ENCODE results near the gene TANGO2. TPM values are rescaled to one million over a fixed set of nuclear protein-coding genes. Genes with fewer than 3 reads are reported as not detected.

TANGO2 gene
- total RNA-seq, 1 experiment from 2014 or later, result 29.6 TPM

DNA sequence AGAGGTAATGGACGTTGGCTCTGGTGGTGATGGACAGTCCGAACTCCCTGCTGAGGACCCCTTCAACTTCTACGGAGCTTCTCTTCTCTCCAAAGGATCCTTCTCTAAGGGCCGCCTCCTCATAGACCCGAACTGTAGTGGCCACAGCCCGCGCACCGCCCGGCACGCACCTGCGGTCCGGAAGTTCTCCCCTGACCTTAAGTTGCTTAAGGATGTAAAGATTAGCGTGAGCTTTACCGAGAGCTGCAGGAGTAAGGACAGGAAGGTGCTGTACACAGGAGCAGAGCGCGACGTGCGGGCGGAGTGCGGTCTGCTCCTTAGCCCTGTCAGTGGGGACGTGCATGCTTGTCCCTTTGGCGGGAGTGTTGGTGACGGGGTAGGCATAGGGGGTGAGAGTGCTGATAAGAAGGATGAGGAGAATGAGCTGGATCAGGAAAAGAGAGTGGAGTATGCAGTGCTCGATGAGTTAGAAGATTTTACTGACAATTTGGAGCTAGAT is 65.2 kb downstream of the TANGO2 start:
- no peak for DNase-seq (ENCODE audit: low spot score)

DNA sequence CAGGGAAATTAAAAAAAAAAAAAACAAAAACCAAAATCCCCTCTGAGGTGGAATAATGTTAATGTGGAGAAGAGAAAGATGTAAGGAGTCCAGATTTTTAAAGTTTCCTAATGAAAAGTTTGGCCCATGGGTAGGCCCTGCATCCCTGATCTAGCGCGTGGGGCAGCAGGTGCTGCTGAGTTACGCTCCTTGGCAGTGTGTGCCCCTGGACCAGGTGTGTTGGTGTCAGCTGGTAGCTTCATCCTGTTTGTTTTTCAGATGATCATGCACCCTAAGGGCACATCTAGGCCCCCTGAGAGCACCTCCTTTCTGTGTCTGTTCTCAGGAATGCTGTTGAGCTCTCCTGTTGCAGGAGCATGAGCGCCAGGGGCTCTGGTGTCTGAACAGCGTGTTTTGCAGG is 65.9 kb downstream of the TANGO2 start:
- no peak for DNase-seq (ENCODE audit: low spot score)

DNA sequence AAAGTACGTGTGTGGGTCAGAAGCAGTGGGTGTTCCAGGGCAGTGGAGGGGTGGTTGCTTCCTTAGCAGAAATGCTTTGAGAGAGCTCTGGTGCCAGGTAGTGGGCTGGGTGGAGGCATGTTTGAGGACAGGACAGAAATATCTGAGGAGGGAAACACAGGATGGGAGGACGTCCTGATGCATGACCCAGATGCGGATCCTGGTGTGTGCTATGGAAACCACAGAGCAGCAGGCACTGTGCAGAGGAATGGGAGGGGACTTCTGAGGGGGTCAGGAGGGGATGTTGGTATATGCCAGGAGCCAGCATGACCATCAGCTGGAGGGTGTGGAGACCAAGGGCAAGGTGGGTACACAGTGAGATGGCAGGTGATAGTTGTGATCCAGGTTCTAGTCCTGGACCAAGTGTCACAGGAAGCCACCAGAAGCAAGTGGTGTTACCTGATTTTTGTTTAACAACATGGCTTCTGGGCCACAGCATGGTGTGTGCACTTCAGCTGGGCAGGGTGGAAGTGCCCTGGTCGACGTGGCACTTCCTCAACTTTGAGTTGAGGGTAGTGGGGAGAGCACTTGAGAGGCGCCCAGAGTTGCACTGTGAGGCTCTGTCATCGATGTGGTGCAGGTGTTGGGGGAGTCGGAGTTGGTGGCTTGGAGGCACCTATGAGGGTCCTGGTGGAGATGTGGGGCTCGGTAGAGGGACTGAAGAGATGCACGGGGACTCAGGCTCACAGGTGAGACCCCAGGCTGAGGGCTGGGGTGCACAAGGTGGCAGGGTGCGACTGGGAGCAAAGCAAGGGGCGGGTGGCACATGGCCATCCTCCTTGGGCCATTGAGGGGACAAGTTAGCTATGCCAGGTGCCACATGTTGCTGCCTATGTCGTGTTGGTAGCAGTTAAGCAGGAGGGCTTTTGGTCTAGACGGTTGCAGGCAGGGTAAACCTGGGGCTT is 66.7 kb downstream of the TANGO2 start:
- no peak for DNase-seq (ENCODE audit: low spot score)

DNA sequence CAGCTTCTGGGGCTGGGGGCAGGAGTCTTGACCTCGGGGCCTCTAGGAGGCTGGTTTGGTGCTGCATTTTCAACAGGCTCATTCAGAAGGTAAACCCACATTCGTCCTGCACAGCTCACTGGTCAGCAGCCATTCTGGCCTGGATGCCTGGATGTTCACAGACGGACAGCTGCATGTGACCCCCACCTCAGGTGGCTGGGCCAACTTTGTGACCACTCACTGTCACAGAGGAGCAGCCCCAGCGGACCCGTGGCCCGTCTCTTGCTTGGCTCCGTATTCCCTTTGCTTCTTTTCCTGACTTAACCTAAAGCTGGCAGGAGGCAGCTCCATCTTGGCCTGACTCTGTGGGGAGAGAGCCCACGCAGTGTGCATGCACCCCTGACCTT is 67.3 kb downstream of the TANGO2 start:
- no peak for DNase-seq (ENCODE audit: low spot score)

- DNase-seq (ENCODE audit: low spot score), result no peak
Measured at GRCh38 chr22:20089226-20089976, 68.5 kb downstream of the TANGO2 start.

GRCh38 chr22:20089977-20090729 is 69.2 kb downstream of the TANGO2 start:
- DNase-seq (ENCODE audit: low spot score), result no peak

GRCh38 chr22:20090730-20091240 is 69.9 kb downstream of the TANGO2 start:
- no peak for DNase-seq (ENCODE audit: low spot score)

DNA sequence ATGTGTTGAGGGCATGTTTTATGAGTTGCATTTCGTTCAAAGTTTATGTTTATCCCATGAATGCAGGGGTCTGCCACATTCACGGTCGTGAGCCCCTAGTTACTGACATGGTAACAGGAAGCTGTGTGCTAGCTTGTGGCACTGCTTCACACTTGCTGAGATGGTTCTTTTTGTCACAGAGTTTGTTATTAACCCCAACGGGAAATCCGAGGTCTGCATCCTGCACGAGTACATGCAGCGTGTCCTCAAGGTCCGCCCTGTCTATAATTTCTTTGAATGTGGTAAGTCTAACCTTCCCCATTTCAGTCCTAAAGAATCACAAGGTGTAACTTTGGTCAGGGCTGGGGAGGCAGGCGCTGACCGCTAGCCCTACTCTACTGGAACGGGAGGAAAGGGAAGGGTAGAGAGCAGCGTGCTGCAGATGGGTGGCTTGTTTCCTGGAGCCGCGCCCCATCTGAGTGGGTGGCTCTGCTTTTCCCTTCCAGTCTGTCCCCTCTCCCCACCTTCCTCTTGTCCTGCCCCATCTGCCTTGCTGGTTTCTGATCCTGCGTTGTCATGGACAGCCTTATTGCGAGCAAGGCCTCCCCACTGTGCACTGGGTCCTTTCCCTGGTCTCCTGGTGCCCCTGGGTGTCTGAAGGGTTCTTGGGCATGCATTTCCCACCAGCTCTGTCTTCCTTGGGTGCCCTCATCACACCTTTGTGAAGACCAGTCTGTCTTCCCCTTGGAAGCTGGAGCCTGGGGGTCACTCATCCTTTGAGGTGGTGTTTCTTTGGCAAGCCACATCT is 71.0 kb downstream of the TANGO2 start:
- no peak for DNase-seq (ENCODE audit: low spot score)

GRCh38 chr22:20092477-20092854 is 71.6 kb downstream of the TANGO2 start:
- DNase-seq (ENCODE audit: low spot score), result no peak

DNA sequence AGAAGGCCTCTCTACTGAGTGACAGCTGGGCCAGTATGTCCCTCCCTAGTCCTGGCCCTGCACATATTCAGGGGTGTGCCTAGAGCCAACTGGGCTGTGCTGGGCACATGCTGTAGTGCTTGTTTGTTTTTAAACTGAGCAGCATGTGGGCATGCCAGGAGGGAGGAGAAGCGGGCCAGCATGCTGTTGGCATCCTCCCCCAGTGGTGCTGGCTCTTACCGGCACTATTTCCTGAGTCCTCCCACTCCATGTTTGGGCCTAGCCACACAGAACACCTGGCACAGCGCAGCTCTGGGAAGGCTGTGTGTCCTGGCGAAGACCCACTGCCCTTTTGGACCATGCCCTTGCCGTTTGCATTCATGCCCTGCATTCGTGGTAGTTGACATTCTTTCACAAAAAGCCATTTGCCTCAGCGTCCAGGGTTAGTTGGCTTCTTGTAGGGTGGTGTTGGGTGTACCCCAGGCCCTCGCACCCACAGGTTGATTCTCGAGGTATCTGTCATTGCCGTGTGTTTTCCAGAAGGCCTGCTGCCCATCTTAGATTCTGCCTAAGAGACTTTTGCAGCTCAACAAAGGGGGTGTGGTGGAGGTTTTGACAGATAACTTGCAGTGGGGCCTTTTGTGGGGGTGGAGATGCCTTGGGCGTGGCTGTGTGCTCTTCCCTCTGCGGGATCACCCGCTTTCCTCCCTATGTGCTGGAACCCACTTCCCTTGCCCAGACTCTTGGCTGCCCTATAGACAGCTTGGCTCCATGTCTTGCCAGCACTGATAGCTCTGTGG is 72.7 kb downstream of the TANGO2 start:
- DNase-seq (ENCODE audit: low spot score), result no peak

- DNase-seq (ENCODE audit: low spot score), result no peak
Measured at GRCh38 chr22:20094197-20094807, 73.4 kb downstream of the TANGO2 start.

DNA sequence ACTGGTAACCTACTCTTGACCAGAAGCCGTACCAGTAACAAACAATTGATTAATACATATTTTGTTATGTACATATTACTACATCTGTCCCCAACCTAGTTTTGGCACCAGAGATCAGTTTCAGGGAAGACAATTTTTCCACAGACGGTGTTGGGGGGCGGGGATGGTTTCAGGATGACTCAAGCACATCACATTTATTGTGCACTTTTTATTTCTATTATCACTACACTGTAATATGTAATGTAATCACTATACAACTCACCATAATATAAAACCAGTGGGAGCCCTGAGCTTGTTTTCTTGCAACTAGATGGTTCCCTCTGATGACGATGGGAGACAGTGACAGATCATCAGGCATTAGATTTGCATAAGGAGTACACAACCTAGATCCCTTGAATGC is 74.6 kb downstream of the TANGO2 start:
- no peak for DNase-seq (ENCODE audit: low spot score)

DNA sequence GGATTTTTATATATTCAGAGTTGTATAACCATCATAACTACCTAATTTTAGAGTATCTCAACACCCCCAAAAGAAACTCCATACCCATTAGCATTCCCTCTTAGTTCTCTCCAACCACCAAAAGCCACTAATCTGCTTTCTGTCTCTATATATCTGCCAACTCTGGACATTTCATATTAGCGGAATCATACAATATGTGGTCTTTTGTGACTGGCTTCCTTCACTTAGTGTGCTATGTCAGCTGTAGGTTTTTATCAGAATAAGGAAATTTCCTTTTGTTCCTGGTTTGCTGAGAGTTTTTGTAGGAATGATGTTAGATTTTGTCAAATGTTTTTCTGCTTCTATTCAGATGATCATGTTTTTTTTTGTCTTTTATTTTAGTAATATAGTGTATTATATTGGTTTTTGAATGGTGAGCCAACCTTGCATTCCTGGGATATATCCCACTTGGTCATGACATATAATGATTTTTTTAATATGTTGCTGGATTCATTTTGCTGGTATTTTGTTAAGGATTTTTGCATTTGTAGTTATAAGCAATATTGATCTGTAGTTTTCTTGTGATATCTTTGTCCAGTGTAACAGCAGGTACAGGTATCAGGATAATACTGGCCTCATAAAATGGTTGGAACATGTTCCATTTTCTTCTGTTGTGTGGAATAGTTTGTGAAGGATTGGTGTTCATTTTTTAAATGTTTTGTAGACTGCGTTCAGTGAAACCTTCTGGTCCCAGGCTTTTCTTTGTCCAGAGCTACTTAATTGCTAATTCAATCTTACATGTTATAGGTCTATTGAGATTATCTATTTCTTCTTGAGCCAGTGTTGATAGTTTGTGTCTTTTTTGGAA is 75.9 kb downstream of the TANGO2 start:
- DNase-seq (ENCODE audit: low spot score), result no peak

GRCh38 chr22:20099099-20099711 is 78.3 kb downstream of the TANGO2 start:
- DNase-seq (ENCODE audit: low spot score), result no peak

GRCh38 chr22:20101638-20102037 is 80.7 kb downstream of the TANGO2 start:
- DNase-seq (ENCODE audit: low spot score), result no peak

DNA sequence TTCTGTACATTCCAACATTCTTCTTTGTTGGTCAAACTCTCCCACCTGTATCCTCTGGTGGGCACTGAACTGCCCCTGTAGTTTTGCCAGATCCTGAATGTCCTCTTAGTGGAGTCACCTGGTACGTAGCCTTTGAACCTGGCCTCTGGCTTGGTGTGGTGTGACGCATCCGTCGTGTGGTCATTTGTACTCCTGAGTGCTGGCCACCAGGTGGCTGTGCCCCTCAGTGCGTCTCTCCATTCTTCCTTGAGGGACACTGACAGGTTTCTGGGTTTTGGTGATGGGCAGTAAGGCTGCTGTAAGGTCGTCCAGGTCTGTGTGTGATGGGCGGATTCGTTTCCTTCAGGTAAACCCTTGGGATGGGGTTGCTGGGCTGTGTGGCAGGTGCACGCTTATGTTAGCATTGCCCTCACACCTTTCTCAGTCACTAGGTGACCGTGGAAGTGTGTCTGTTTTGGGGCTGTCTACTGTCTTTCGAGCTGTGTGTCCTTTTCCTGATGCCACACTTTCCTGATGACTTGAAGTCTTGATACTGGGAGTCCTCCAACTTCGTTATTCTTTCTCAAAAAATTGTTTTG is 81.4 kb downstream of the TANGO2 start:
- no peak for DNase-seq (ENCODE audit: low spot score)

DNA sequence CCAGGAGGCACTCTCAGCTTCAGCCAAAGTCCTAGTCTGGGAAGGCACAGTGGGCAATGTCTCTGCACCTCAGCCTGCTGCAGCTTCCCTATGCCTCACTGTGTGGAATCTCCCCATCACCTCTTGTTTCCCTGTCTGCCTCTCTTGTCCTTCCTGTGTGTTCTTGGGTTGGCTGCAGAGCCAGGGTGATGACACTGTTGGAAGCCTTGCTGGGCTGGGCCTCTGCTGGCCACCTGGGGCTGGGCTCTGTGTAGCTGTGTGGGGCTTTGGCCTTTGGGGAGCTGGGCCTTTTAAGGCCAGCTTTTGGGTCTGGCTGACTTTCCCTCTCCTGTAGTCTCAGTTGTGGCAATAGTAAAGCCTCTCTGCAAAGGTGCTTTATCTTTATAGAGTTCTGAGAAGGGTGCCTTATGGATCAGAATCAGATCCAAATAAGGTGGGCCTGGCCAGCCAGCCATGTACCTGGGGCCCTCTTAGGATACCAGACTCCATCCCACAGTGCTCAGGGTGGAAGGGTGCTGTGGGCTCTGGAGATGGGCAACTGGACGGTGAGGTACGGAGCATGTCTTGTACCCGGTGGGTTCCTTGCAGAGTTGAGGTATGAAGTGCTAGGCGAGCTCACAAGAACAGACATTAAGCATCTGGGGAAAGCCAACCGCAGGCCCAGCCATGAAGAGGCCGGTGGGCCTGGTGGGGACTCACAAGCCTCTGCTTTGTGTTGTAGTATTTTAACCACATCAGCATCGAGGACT is 84.7 kb downstream of the TANGO2 start:
- no peak for DNase-seq (ENCODE audit: low spot score)
